Stimulated activated effector memory CD8-positive, alpha-beta T cell treated with anti-CD3 and anti-CD28 coated beads, Interleukin-12 subunit alpha, Interleukin-12 subunit beta, amount 100 ng/mL, for 72 hours (primary cell): ENCODE results near the gene U2SURP.

Experiments used
- ATAC-seq: fragments of 150-1000 bp; cut with Tn5 transposase; 2 replicates; pipeline ENCODE4 v1.10.0; 2021
- DNase-seq, 2 donors: peaks; one replicate each; pipeline ENCODE4 v3.0.0; 2021 to 2022; ENCODE audit warnings: low spot score in 2 of 2
- H3K27ac Mint-ChIP-seq: one replicate; pipeline ENCODE4 v1.8.0; 2022; ENCODE audit warnings: mild to moderate bottlenecking, mixed read lengths
- H3K36me3 Mint-ChIP-seq: one replicate; pipeline ENCODE4 v1.8.0; 2022; ENCODE audit warnings: mild to moderate bottlenecking, mixed read lengths
- H3K4me1 Mint-ChIP-seq: one replicate; pipeline ENCODE4 v1.8.0; 2022; ENCODE audit warnings: mixed read lengths
- H3K4me3 Mint-ChIP-seq: one replicate; pipeline ENCODE4 v1.8.0; 2022; ENCODE audit warnings: mild to moderate bottlenecking, mixed read lengths
- H3K9me3 Mint-ChIP-seq: one replicate; pipeline ENCODE4 v1.8.0; 2022; ENCODE audit warnings: mixed read lengths

U2SURP gene

DNA sequence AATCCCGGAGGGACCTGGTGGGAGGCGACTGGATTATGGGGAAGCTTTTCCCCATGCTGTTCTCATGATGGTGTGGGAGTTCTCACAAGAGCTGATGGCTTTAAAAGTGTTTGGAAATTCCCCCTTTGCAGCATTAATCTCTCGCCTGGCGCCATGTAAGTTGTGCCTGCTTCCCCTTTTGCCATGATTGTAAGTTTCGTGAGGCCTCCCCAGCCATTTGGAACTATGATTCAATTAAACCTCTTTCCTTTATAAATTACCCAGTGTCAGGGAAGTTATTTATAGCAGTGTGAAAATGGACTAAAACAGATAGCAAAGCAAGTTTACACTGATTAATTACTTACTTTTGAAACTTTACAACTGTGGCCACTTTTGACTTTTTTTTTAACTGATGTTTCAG lies 10.6 kb upstream of the U2SURP start:
- H3K9me3 Mint-ChIP-seq: no peaks in the 10 kb centered on the region
- no peak for ATAC-seq

DNA sequence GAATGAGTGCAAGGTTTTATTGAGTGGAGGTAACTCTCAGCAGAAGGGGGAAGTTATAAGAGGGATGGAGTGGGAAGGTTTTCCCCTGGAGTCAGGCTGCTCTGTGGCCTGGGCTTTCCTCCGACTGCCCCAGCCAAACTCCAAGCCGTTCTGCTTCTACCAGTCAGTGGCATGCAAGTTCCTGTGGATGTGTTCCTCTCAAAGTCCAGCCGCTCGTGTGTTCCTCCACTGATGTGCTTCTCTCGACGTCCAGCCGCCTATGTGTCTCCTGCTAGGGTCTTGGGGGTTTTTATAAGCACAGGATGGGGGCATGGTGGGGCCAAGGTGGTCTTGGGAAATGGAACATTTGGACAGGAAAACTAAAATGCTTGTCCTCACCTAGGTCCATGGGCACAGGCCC lies 9.0 kb upstream of the U2SURP start:
- no peak for DNase-seq
- no peak overlapping the region for H3K4me3 Mint-ChIP-seq
- H3K9me3 Mint-ChIP-seq: no peaks in the 10 kb centered on the region
- H3K36me3 Mint-ChIP-seq: no peaks in the 10 kb centered on the region
- no peak overlapping the region for H3K27ac Mint-ChIP-seq
- H3K4me1 Mint-ChIP-seq: peaks cover 7% of the 10 kb centered on the region
- no peak for ATAC-seq

More for the DNA sequence above, 10.6 kb upstream of the U2SURP start:
- H3K4me1 Mint-ChIP-seq: peaks cover 7% of the 10 kb centered on the region
- no peak overlapping the region for H3K27ac Mint-ChIP-seq
- H3K36me3 Mint-ChIP-seq: no peaks in the 10 kb centered on the region
- H3K4me3 Mint-ChIP-seq: no peak overlapping the region
- no peak for DNase-seq

DNA sequence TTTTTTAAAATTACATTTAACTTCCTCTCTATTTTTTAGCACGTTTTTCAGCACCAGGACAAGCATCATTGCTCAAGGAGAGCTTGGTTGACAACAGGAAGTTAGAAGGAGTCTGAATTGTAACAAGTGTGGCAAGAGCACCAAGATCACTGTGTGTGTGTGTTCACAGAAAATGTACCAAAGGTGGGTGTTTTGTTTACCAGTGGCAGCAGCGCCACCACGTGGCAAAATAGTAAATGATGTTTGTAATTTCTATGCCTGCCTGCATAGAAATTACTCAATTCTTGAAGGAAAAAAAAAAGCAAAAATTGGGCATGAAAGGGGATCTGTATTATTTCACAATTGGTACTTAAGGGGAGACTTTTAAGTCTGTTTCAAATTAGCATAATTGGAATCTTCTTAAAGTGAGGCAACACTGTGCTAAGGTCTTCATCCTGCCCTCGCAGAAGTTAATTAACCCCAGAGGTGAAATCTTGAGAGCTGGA lies 7.4 kb upstream of the U2SURP start:
- no peak overlapping the region for H3K27ac Mint-ChIP-seq
- DNase-seq (peak; percentile 39 to 70), ATAC-seq (peak; percentile 68)

DNA sequence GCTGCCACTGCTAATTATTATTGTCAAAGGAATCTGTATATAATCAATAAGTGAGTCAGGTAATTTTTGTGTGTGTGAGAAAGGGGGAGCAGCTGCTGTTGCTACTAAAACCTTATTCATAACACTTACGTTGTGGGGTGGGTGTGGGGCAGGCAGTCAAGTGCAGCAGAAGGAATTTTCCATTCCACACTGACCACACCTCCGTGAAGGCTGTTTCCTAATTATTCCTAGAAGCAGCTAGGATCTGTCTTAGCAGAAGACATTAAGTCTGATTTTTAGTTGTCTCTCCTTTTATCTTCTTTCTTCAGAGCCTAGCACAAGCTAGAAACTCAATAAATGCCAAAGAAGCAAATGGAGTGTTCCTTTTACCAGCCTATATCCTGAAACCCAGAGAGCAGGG lies 4.0 kb upstream of the U2SURP start:
- no peak overlapping the region for H3K4me3 Mint-ChIP-seq

More for the DNA sequence above, 7.4 kb upstream of the U2SURP start:
- no peak overlapping the region for H3K4me3 Mint-ChIP-seq
- no peaks in the 10 kb centered on the region for H3K9me3 Mint-ChIP-seq
- peaks cover 7% of the 10 kb centered on the region for H3K4me1 Mint-ChIP-seq
- H3K36me3 Mint-ChIP-seq: no peaks in the 10 kb centered on the region

DNA sequence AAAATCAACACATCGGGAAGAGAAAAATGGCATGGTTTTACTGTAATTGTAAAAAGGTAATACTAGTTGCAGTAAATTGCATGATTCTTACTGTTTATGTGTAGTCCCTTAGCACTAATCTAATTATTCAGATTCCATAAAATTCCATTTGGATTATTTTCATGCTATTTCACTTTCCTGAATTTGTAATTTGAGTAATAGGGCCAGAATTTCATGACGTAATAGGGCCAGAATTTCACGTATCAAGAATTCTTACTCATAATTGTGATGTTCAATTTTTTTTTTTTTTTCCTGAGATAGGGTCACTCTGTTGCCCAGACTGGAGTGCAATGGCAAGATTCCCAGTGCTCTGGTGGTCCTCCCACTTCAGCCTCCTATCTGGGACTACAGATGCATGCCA lies 2.9 kb upstream of the U2SURP start:
- ATAC-seq: no peak
- Mint-ChIP-seq H3K4me3 (no peak overlapping the region), H3K36me3 (peaks cover 23% of the 10 kb centered on the region), H3K4me1 (peaks cover 28% of the 10 kb centered on the region), H3K9me3 (no peaks in the 10 kb centered on the region), H3K27ac (no peak overlapping the region)
- DNase-seq: no peak

More for the DNA sequence above, 4.0 kb upstream of the U2SURP start:
- Mint-ChIP-seq H3K9me3 (no peaks in the 10 kb centered on the region), H3K27ac (no peak overlapping the region), H3K36me3 (peaks cover 17% of the 10 kb centered on the region), H3K4me1 (peaks cover 20% of the 10 kb centered on the region)
- DNase-seq: no peak
- no peak for ATAC-seq

DNA sequence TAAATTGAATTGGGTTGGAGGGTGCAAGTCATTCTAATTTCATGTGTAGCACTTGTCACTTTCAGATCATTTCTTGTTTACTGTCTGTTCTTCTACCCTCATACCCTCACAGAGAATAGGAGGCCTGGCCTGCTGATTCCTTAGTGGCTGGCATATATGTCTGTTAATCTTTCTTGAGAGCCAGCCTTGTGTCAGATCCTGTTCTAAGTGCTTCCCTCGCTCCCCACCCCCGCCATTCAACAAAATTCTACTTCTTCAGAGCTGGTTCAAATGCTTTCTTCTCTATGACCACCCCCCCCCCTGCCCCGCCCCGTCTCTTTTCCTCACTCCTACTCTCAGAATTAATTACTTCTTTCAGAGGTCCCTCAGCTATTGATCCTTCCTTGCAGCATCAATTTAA lies 1.5 kb upstream of the U2SURP start:
- Mint-ChIP-seq H3K36me3 (peaks cover 36% of the 10 kb centered on the region), H3K4me1 (peaks cover 27% of the 10 kb centered on the region), H3K27ac (no peak overlapping the region), H3K4me3 (peak overlapping the region; percentile 97), H3K9me3 (no peaks in the 10 kb centered on the region)
- DNase-seq: no peak
- no peak for ATAC-seq

DNA sequence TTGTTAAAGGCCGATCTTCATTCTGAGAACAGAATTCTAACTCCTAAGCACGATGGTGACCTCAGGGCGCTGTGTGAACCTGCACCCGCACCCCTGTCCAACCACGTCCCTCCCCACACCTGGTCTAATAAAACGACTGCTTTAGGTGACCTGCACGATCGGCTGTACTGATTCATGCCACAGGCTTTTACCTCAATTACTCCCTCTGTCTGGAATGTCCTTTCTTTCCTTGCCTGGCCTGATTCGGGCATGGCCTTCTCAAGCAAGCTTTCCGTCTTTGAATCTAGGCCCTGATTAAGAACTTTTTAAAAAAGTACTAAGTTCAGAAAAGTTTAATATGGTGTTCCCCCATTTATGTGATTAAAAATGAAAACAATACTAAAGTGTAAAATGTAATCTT lies 842 bp upstream of the U2SURP start:
- Mint-ChIP-seq H3K4me3 (peak overlapping the region; percentile 97), H3K27ac (peak overlapping the region; percentile 99), H3K36me3 (peaks cover 41% of the 10 kb centered on the region), H3K4me1 (peaks cover 34% of the 10 kb centered on the region), H3K9me3 (no peaks in the 10 kb centered on the region)
- ATAC-seq (no peak), DNase-seq (no peak)

DNA sequence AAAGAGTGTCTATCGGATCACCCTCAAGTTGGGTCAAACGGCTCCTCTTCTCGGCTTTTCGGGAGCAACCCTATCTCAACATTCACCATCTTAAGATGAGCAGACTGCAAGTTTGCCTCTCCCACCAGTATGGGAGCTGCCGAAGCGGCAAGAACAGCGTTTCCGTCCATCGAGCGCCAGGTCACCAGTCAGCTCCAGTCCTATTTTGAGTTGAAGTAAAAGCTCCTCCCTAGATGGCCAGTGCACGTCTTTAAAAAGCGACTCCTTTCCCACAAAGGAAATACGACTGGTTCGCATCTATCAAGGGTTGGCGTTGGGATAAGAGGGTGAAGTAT lies 369 bp upstream of the U2SURP start:
- peak overlapping the region; percentile 97 for H3K4me3 Mint-ChIP-seq
- peak; percentile 85 for ATAC-seq
- no peaks in the 10 kb centered on the region for H3K9me3 Mint-ChIP-seq
- peaks cover 36% of the 10 kb centered on the region for H3K4me1 Mint-ChIP-seq
- peaks cover 45% of the 10 kb centered on the region for H3K36me3 Mint-ChIP-seq
- peak overlapping the region; percentile 99 for H3K27ac Mint-ChIP-seq
- peak in 1 of 2 donors; percentile 79 for DNase-seq

DNA sequence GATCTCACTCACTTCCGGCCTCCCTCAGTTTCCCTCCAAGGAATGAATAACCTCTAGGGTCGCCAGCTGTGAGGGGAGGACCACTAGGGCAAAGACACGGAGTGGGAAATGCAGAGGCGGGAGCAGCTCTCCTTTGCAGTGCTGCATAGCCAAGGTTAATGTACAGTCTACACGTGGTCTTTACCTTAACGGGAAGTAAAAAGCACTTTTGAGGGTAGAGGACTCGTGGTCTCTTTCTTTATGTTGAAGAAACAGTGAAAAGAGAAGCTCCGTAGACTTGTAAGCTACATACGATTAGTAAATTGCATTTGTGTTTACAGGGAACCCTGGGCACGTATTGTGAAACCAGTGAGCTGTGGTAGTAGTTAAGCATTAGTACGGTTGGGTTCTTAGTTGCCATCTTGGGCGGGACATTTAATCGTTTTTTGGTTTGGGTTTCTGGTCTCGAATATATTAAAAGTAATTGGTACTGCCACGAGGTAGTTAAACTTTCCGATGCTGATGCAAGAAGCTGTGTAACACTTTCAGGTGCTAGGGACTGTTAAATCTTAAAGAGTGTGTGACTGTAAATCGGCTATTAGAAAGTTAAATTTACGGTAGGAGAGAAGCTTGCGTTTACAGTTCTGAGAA lies 828 bp downstream of the U2SURP start:
- DNase-seq (no peak), ATAC-seq (peak; percentile 56)
- no peaks in the 10 kb centered on the region for H3K9me3 Mint-ChIP-seq
- peak overlapping the region; percentile 97 for H3K4me3 Mint-ChIP-seq
- peaks cover 57% of the 10 kb centered on the region for H3K36me3 Mint-ChIP-seq
- H3K4me1 Mint-ChIP-seq: peaks cover 48% of the 10 kb centered on the region
- H3K27ac Mint-ChIP-seq: peak overlapping the region; percentile 99

DNA sequence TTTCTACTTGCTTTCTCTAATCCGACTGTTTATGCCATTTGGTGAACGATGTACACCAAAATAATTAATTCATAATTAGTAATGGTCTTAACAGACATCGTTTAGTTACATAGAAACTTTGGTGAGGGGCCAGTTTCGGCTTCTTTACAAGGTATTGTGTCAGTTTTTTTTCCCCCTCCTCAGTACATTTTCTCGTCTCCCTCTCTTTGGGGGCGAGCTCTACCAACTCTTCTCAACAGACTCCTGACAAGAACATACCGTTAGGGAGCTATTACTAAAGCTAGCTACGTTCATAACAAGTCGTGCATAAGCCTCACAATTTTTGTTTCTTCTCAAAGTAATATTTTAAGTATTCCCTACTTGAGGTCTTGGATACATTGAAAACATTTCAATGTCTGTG lies 1.4 kb downstream of the U2SURP start:
- peak overlapping the region; percentile 99 for H3K27ac Mint-ChIP-seq
- no peak for ATAC-seq
- peak overlapping the region; percentile 97 for H3K4me3 Mint-ChIP-seq
- H3K4me1 Mint-ChIP-seq: peaks cover 53% of the 10 kb centered on the region
- peaks cover 62% of the 10 kb centered on the region for H3K36me3 Mint-ChIP-seq
- DNase-seq: no peak
- no peaks in the 10 kb centered on the region for H3K9me3 Mint-ChIP-seq

DNA sequence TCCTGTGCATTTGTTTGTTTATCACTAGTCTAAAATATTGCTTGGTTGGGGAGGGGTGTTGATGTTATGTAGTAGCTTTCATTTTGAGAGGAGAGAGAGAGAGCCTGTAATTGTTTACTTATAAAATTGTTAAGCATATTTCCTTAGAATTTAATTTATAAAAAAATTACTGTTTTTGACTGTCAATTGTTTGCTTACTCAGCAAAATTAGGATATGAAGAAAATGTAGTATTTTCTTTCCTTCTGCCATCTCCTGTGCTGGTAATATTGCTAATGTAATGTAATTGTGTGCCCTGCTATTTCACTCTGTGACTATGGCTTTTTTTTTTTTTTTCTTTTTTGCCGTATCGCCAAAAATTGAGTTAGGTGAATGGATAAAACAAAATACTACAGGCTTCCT lies 3.5 kb downstream of the U2SURP start:
- Mint-ChIP-seq H3K4me3 (peak overlapping the region; percentile 37), H3K27ac (no peak overlapping the region), H3K36me3 (peaks cover 62% of the 10 kb centered on the region), H3K4me1 (peaks cover 72% of the 10 kb centered on the region), H3K9me3 (no peaks in the 10 kb centered on the region)
- ATAC-seq (no peak), DNase-seq (no peak)

DNA sequence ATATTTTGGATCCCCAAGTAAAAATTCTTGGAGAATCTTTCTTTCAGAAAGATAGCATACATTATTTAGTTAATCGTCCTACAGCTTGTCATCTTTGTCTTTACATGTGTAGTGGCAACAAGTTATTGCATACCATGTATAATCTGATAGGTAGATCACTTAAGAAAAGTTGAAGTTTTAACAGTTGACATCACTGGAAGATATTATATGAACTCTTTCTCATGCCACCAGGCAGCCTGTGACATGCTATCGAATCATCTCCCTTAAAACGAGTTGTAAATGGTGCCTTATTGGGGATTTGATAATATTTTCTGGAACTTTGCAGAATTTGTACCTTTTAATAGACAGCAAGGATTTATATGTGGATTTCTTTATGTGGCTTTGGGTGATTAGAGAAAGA lies 8.7 kb downstream of the U2SURP start:
- ATAC-seq (no peak), DNase-seq (no peak)
- no peak overlapping the region for H3K4me3 Mint-ChIP-seq
- peak overlapping the region; percentile 89 for H3K27ac Mint-ChIP-seq
- H3K36me3 Mint-ChIP-seq: peaks cover 71% of the 10 kb centered on the region
- no peaks in the 10 kb centered on the region for H3K9me3 Mint-ChIP-seq
- H3K4me1 Mint-ChIP-seq: peaks cover 70% of the 10 kb centered on the region

DNA sequence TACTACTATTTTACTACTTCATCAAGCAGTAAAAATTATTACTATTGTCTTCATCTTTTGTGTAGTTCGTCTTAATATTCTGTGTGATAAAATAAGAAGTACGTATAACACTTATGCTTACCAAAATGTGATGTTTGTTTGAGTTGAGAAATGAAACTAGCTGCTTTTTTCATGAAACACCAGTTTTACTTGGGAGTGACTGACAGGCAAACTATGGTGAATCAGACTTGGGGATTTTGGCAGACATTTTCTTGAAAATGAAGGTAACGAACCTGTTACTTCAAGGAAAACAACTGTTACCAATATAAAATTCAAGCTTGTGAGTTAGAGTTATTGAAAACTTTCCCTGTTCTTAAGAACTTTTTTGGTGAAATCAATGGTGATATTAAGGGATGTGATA lies 10.3 kb downstream of the U2SURP start:
- no peak for DNase-seq
- peak; percentile 57 for ATAC-seq
- H3K4me3 Mint-ChIP-seq: peak overlapping the region; percentile 34
- H3K9me3 Mint-ChIP-seq: no peaks in the 10 kb centered on the region
- H3K4me1 Mint-ChIP-seq: peaks cover 56% of the 10 kb centered on the region
- peaks cover 73% of the 10 kb centered on the region for H3K36me3 Mint-ChIP-seq
- peak overlapping the region; percentile 89 for H3K27ac Mint-ChIP-seq

DNA sequence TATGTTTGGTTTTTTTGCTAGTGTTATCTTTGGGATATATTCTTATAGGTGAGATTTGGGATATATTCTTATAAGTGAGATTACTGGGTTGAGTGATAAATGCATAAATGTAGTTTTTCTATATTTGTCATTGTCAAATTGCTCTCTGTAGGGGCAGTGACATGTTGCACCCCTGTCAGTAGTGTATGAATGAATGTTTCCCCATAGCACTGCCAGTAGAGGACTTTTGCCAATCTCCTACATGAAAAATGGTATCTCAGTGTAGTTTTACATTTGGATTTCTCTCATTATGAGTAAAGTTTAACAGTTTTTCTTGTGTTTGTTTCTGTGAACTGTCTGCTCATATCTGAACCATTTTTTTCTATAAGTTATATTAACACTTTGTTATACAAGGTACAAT lies 13.6 kb downstream of the U2SURP start:
- Mint-ChIP-seq H3K27ac (no peak overlapping the region), H3K9me3 (no peaks in the 10 kb centered on the region)

DNA sequence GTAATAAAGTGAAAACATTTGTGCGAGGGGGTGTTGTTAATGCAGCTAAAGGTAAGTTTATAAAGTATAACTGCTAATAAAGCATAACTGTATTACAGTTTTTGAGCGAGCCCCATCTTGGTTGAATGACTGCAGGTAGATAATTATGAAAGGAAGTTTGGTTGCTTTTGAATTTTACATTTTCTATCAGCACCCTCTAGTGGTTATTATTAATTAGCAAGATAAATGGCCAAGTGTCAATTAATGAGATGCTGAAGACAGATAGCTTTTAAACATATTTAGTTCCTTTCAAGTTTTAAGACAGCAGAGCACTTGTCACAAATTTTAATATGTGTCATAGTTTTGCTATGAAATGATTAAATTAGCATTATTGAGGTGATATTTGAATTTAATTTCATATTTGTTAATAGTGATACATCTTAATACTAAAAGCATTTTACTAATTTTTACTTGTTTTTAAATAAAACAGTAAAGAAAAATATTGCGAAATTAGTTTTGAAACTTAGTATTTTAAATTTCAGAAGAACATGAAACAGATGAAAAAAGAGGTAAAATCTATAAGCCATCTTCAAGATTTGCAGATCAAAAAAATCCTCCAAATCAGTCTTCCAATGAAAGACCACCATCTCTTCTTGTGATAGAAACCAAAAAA lies 15.1 kb downstream of the U2SURP start:
- Mint-ChIP-seq H3K4me1 (peaks cover 10% of the 10 kb centered on the region), H3K36me3 (peaks cover 100% of the 10 kb centered on the region), H3K27ac (no peak overlapping the region), H3K9me3 (no peaks in the 10 kb centered on the region), H3K4me3 (no peak overlapping the region)
- no peak for ATAC-seq
- DNase-seq: no peak

More for the DNA sequence above, 13.6 kb downstream of the U2SURP start:
- no peak overlapping the region for H3K4me3 Mint-ChIP-seq
- ATAC-seq: no peak
- no peak for DNase-seq
- H3K36me3 Mint-ChIP-seq: peaks cover 95% of the 10 kb centered on the region
- peaks cover 26% of the 10 kb centered on the region for H3K4me1 Mint-ChIP-seq

DNA sequence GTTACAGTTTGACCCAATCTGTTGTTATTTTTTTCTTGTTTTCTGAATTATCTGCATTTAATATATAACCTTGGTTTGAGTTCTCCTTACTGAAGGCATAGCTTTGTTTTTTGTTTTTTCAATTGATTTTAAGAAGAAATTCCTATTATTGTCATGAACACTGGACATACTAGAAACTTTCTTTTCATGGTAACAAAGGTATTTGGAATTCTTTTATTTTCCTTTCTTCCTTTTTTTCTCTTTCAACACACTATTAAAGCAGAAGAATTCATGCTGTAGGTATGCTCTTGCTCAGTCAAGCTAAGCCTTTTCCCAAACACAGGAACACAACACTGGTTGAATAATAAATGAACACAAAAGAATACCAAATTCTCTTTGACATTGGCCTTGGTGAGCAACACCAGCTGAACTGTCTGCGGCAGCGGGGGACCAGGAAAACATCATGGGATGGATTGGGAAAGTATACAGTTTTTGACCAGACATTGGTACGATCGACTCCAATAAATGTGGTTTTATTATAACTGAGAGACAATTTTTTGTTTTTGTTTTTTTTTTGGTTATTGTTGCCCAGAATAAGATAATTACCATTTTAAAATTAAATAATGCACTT lies 23.1 kb downstream of the U2SURP start:
- Mint-ChIP-seq H3K27ac (no peak overlapping the region), H3K9me3 (no peaks in the 10 kb centered on the region), H3K4me1 (no peaks in the 10 kb centered on the region), H3K36me3 (peaks cover 100% of the 10 kb centered on the region), H3K4me3 (no peak overlapping the region)
- DNase-seq: no peak
- no peak for ATAC-seq
